HUES6 (cell line): ENCODE measurements around the gene TRMT112.
A peak's percentile ranks its signal among the peaks of the same experiment; 100 is the strongest.

ENCODE experiments used
- H3K27ac ChIP-seq: 2 replicates; pipeline ENCODE4 v1.7.0; 2013; ENCODE audit warnings: low read depth, mild to moderate bottlenecking, low read length, inconsistent platforms
- H3K27me3 ChIP-seq: 2 replicates; pipeline ENCODE4 v1.6.1; 2013; ENCODE audit warnings: low read length; ENCODE audit not compliant: control insufficient read depth, insufficient read depth
- H3K36me3 ChIP-seq: 2 replicates; pipeline ENCODE4 v1.6.1; 2013; ENCODE audit warnings: low read length; ENCODE audit not compliant: control insufficient read depth, insufficient read depth
- H3K4me1 ChIP-seq: 2 replicates; pipeline ENCODE4 v1.6.1; 2013; ENCODE audit warnings: low read length; ENCODE audit not compliant: control insufficient read depth, insufficient read depth
- H3K4me3 ChIP-seq: 2 replicates; pipeline ENCODE4 v1.5.1; 2013; ENCODE audit warnings: low read depth, low read length
- H3K9ac ChIP-seq: one replicate; pipeline ENCODE4 v1.6.1; 2013; ENCODE audit warnings: mild to moderate bottlenecking, low read length
- H3K9me3 ChIP-seq: 2 replicates; pipeline ENCODE4 v1.6.1; 2013; ENCODE audit warnings: low read depth, low read length; ENCODE audit not compliant: control insufficient read depth, insufficient read depth

Gene TRMT112

DNA sequence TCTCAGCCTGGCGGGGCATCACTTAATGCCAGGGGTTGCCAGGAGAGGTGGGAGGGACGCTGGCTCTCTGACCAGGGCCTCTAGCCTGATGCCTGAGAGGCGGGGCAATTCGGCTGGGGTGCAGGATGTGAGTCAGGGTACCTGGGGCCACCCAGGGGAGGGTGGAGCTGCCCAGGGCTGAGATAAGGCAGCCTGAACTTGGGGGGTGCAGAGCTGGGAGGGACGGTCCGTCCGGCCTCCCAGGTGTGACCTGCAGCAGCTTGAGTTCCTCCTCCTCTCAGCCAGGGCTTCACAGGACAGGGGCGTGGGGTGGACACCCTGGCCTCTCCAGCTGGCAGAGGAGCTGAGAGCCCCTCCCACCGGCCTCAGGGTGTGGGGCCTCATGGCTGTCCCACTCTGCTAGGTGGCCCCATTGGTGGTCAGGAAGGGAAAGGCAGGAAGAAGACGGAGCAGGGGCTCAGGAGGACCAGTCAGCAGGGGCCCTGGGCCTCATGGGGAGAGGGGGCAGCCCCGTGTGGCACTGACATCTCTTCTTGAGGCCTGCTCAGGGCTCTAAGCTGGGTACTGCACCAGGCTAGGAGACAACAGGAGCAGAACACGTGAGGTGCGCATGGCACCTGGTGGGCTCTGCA lies 40.7 kb upstream of the TRMT112 start:
- Histone ChIP-seq H3K9ac (peak overlapping the region; percentile 18), H3K9me3 (no peaks in the 10 kb centered on the region), H3K4me3 (peak overlapping the region; percentile 79), H3K27me3 (no peaks in the 10 kb centered on the region), H3K36me3 (peaks cover 26% of the 10 kb centered on the region), H3K4me1 (peaks cover 38% of the 10 kb centered on the region), H3K27ac (no peak overlapping the region)

DNA sequence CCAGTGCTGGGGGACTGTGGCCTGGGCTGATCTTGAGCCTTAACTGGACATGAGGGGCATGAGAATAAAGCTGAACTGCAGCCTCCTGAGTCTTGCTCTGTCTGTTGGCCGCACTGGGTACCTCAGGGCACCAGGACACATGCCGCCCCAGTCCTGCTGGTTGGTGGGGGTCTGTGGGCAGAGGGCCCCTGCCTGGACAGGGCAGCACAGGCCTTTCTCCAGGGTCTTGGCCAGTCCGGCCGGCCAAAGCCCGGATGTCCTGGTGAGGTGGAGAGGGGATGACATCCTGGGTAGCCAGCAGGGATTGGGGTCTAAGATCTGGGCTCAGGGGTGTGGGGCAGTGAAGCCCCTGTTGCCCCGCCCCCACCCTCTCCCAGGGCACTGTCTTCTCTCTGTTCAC lies 40.1 kb upstream of the TRMT112 start:
- Histone ChIP-seq H3K27ac (no peak overlapping the region), H3K27me3 (no peaks in the 10 kb centered on the region), H3K9ac (no peak overlapping the region), H3K9me3 (no peaks in the 10 kb centered on the region), H3K36me3 (peaks cover 22% of the 10 kb centered on the region), H3K4me1 (peaks cover 38% of the 10 kb centered on the region), H3K4me3 (no peak overlapping the region)

DNA sequence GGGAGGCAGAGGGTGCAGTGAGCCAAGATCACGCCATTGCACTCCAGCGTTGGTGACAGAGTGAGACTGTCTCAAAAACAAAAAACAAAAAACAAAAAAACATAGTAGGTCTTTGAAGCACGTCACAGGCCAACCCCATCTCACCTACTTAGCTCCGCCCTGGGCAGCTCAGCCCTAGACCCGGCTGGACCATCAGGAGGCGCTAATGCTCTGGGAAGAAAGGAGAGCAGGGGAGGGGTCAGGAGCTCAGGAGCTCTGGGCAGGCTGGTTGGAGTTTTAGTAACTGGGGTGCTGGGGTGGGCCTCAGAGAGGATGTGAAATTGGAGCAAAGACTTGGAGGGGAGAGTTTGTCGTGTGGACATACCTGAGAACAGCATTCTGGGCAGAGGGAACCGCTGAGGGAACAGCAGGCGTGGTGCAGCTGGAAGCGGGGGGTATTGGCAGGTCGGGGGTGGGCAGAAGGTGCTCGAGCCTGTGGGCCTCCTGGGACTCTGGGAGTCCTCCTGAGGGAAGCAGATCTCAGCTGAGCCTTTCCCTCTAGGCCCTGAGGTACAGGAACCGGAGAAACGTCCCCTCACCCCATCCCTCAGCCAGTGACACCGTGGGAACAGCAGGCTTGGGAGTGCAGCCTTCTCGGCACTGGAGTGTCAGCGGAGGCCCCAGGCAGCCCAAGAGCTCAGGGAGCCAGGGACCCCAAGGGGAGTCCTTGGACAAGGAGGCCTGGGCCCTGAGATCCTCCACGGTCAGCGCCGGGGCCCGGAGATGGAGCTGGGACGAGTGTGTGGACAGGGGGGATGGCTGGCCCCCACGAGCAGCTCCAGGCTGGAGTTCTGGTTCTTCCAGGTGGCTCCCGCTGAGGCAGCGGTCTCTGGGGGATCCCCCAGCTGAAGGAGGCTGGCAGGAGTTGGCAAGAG lies 39.4 kb upstream of the TRMT112 start:
- peaks cover 38% of the 10 kb centered on the region for H3K4me1 ChIP-seq
- no peak overlapping the region for H3K4me3 ChIP-seq
- H3K27ac ChIP-seq: no peak overlapping the region
- no peaks in the 10 kb centered on the region for H3K27me3 ChIP-seq
- no peaks in the 10 kb centered on the region for H3K9me3 ChIP-seq
- no peak overlapping the region for H3K9ac ChIP-seq
- H3K36me3 ChIP-seq: peaks cover 15% of the 10 kb centered on the region

DNA sequence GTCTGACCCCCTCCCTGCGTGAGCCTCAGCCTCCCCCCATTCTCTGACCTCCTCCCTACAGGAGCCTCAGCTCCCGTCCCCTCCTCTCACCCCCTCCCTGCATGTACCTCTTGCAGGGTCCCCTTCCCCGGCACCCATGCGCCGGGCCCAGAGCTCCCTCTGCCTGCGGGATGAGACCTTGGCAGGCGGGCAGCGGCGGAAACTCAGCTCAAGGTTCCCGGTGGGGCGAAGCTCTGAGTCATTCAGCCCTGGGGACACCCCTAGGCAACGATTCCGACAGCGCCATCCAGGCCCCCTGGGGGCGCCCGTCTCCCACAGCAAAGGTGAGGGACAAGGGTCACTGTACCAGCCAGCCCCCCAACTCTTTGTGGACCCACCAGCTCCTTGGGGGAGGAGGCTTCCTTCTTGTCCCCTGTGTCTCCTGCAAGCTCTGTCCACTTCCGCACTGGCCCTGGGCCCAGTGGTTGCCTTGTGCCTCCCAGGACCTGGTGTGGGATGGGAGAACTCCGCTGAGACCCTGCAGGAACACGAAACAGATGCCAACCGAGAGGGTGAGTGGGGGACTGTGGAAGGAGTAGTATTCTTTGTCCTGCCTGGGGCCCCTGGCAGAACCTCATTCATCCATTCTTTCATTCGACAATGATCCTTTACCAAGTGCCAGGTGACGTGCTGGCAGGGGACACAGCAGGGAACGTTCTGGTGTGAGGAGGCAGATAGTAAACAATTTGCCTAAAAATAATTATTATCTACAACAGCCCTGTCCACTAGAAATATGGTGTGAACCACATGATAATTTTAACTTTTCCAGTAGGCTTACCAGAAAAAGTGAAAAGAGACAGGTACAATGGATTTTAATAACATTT lies 38.0 kb upstream of the TRMT112 start:
- Histone ChIP-seq H3K27ac (peak overlapping the region; percentile 26; the same call in 1 of the 2 replicates), H3K4me3 (peak overlapping the region; percentile 29), H3K9ac (peak overlapping the region; percentile 54)

DNA sequence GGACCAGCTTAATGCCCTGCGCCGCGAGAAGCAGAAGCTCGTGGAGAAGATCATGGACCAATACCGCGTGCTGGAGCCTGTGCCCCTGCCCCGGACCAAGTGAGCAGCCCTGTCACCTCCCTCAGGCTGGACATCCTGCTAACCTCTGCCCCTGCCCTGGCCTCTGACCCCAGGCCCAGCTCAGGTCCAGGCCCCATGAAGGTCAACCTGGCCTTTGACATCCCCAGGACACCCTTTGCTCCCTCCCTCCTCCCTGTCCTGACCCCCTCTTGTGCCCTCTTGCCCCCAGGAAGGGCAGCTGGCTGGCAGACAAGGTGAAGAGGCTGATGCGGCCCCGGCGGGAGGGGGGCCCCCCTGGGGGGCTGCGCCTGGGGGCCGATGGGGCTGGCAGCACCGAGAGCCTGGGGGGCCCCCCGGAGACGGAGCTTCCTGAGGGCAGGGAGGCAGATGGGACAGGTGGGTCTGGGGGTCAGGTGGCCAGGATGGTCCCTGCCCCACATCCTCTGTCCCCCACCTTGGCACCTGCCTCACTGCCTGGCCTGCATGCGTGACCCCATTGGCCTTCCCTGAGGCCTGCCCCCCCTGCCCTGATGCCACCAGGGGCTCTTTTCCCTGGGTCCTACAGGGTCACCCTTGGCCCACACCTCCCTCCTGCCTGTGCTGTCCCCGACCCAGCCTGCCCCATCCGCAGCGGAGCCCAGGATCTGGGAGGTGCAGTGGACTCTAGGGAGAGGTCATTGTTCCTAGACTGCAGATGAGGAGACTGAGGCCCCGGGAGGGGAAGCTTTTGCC lies 36.6 kb upstream of the TRMT112 start:
- no peak overlapping the region for H3K4me3 ChIP-seq
- H3K4me1 ChIP-seq: peaks cover 28% of the 10 kb centered on the region
- H3K36me3 ChIP-seq: no peaks in the 10 kb centered on the region
- H3K27ac ChIP-seq: no peak overlapping the region
- no peaks in the 10 kb centered on the region for H3K27me3 ChIP-seq
- no peaks in the 10 kb centered on the region for H3K9me3 ChIP-seq
- no peak overlapping the region for H3K9ac ChIP-seq

More for the DNA sequence above, 38.0 kb upstream of the TRMT112 start:
- Histone ChIP-seq H3K9me3 (no peaks in the 10 kb centered on the region), H3K36me3 (peaks cover 3% of the 10 kb centered on the region; the same call in 1 of the 2 replicates), H3K4me1 (peaks cover 35% of the 10 kb centered on the region), H3K27me3 (no peaks in the 10 kb centered on the region)

DNA sequence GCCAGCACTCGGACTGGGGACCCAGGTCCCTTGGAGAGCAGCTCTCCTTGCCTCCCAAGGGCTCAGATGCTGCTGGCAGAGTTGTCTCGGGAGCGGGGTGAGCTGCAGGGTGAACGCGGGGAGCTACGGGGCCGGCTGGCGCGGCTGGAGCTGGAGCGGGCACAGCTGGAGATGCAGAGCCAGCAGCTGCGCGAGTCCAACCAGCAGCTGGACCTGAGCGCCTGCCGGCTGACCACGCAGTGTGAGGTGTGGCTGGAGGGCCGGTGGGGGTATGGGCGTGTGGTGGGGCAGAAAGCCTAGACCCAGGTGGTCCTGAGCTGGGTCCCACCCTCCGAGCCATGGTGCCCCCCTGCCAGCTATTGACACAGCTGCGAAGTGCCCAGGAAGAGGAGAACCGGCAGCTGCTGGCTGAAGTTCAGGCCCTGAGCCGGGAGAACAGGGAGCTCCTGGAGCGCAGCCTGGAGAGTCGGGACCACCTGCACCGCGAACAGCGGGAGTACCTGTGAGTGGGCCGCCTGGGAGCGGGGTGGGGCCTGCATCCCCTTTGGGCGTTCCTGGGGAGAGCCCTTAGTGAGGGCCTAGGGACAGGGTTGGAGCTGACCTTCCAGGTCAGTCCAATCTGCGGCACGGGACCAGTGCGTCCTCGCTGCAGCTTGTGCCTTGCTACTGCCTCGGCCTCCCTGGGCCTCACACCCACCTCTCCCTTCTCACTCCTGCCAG lies 35.8 kb upstream of the TRMT112 start:
- Histone ChIP-seq H3K9me3 (no peaks in the 10 kb centered on the region), H3K27me3 (no peaks in the 10 kb centered on the region), H3K4me3 (no peak overlapping the region), H3K9ac (no peak overlapping the region), H3K36me3 (no peaks in the 10 kb centered on the region), H3K4me1 (peaks cover 28% of the 10 kb centered on the region), H3K27ac (no peak overlapping the region)

DNA sequence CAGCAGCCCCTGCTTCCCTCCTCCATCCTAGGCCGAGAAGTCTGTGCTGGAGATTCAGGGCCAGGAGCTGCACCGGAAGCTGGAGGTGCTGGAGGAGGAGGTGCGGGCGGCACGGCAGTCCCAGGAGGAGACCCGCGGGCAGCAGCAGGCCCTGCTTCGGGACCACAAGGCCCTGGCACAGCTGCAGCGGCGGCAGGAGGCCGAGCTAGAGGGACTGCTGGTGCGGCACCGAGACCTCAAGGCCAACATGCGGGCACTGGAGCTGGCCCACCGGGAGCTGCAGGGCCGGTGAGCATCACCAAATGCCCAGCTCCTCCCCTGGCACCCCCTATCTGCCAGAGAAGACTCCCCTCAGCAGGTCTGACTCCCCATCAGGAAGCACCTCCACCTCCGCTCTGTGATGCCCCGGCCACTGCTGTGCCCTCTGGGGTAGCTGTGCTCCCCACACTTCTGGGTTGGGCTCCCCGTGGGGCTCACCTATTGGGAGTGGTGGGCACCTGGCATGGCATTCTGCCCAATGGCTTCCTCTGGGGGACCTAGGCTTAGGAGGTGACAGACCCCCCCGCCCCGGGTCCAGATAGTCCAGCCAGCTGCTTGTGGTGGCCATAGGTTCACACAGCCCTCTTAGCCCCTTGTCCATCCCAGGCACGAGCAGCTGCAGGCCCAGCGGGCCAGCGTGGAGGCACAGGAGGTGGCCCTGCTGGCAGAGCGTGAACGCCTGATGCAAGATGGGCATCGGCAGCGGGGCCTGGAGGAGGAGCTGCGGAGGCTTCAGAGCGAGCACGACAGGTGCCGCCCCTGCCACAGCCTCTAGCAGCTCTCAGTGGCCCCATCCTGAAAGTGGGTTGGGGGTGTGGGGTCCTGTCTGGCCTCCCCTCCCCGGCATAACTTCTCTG lies 35.0 kb upstream of the TRMT112 start:
- Histone ChIP-seq H3K9ac (no peak overlapping the region), H3K9me3 (no peaks in the 10 kb centered on the region), H3K36me3 (no peaks in the 10 kb centered on the region), H3K27ac (no peak overlapping the region), H3K27me3 (no peaks in the 10 kb centered on the region), H3K4me3 (no peak overlapping the region), H3K4me1 (peaks cover 20% of the 10 kb centered on the region)

DNA sequence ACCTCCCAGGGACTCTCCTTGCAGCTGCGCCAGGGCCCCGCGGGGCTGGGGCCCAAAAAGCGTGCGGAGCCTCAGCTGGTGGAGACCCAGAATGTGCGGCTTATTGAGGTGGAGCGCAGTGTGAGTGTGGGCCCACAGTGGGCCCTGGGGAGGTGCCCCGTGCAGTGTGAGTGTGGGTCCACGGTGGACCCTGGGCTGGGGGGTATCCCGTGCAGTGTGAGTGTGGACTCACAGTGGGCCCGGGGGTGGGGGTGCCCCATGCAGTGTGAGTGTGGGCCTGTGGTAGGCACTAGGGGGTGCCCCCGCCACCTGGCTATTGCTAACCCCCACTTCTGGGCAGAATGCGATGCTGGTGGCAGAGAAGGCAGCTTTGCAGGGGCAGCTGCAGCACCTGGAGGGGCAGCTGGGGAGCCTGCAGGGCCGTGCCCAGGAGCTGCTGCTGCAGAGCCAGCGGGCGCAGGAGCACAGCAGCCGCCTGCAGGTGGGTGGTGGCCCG lies 33.8 kb upstream of the TRMT112 start:
- Histone ChIP-seq H3K9me3 (no peaks in the 10 kb centered on the region), H3K4me3 (no peak overlapping the region), H3K9ac (no peak overlapping the region), H3K4me1 (peaks cover 13% of the 10 kb centered on the region), H3K27me3 (no peaks in the 10 kb centered on the region), H3K27ac (no peak overlapping the region), H3K36me3 (no peaks in the 10 kb centered on the region)

DNA sequence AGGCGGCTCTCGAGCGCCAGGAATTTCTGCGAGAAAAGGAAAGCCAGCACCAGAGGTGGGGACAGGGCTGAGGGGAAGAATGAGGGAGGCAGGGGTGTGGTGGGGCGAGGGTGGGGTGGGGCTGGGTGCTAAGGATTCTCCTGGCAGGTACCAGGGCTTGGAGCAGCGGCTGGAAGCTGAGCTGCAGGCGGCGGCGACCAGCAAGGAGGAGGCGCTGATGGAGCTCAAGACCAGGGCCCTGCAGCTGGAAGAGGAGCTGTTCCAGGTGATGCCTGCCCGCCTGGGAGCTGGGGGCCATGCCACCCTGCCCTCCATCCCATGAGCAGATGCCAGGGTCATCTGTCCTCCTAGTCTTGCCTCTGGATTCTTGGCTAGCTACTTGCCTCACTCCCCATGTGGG lies 32.0 kb upstream of the TRMT112 start:
- Histone ChIP-seq H3K4me1 (peaks cover 7% of the 10 kb centered on the region; the same call in 1 of the 2 replicates), H3K4me3 (no peak overlapping the region), H3K9me3 (no peaks in the 10 kb centered on the region), H3K27ac (no peak overlapping the region), H3K9ac (no peak overlapping the region), H3K27me3 (no peaks in the 10 kb centered on the region), H3K36me3 (no peaks in the 10 kb centered on the region)
